H1 (cell line): ENCODE results near the gene BAZ2A. TPM values are rescaled to one million over a fixed set of nuclear protein-coding genes. Genes with fewer than 3 reads are reported as not detected.

ENCODE experiments used
- CEBPB ChIP-seq: IDR thresholded peaks from 2 replicates; pipeline ENCODE4 v1.6.1; 2012; ENCODE audit warnings: low read depth, low read length
- CTCF ChIP-seq, 3 experiments: IDR thresholded peaks; 1 replicate in 2 of 3; 2 replicates in 1 of 3; pipeline versions ENCODE4 v1.5.1 to v1.6.1; 2011; ENCODE audit warnings: low read length in 3 of 3, mild to moderate bottlenecking in 3 of 3, inconsistent platforms in 2 of 3, low read depth in 1 of 3, moderate library complexity in 1 of 3; ENCODE audit not compliant: insufficient read depth in 1 of 3; ENCODE audit errors: control extremely low read depth in 1 of 3
- NANOG ChIP-seq: IDR thresholded peaks from 2 replicates; pipeline ENCODE4 v1.6.1; 2011; ENCODE audit warnings: low read length, low read depth, mild to moderate bottlenecking, inconsistent platforms; ENCODE audit not compliant: insufficient read depth, poor library complexity, severe bottlenecking
- TEAD4 ChIP-seq: IDR thresholded peaks from 2 replicates; pipeline ENCODE4 v1.6.1; 2012; ENCODE audit warnings: low read depth, low read length, inconsistent platforms, mixed read lengths
- polyA plus RNA-seq, 7 experiments: library from polyadenylated mRNA; depleted of rRNA in 3 of 7; stranded (reverse) in 5 of 7; unstranded in 2 of 7; fragments of >200 nt in 5 of 7; fragments of 200-250 nt in 2 of 7; gene quantifications; 1 replicate in 5 of 7; 2 replicates in 1 of 7; 4 replicates in 1 of 7; pipeline versions ENCODE4 v1.2.1 to v1.2.3, GENCODE V29; 2011 to 2013; ENCODE audit warnings: missing spikeins in 2 of 7, mixed read lengths in 2 of 7
- total RNA-seq: library from RNA; stranded (reverse); fragmentation: NEBNext Ultra II Directional; extraction: Animal tissue kit (Norgen Biotek cat#: 25700); gene quantifications from 2 replicates; pipeline ENCODE4 v1.2.1, GENCODE V29; 2021

BAZ2A gene
- total and polyA plus RNA-seq, 2 of the 8 experiments (the other 6 are each of a cell fraction or from before 2014, with no cell fraction given), result 52.0 to 110 TPM

GRCh38 chr12:56593909-56594621 is 36.1 kb downstream of the BAZ2A start (continued):
- TF ChIP-seq CTCF (IDR thresholded peaks at IDR 0.05; ENCODE audit: control extremely low read depth in 1 of 3, insufficient read depth in 1 of 3, low read depth in 1 of 3, low read length in 3 of 3) (peak; percentile 90 to 94 (median 92)), TEAD4 (peak; percentile 96), CEBPB (peak; percentile 75), NANOG (no peak)
- TF ChIP-seq, all 59 proteins: peak for 8
